GM12891 (cell line): ENCODE measurements around the gene ZNF581.

Source experiments
- DNase-seq: peaks from one replicate; pipeline ENCODE4 v3.0.0; 2011; ENCODE audit warnings: low spot score; ENCODE audit not compliant: insufficient read length
- FAIRE-seq: peaks from 2 replicates; lab custom pipeline; 2011; peaks lifted over from hg19 to GRCh38; lab: Jason Lieb, UNC
- PAX5 ChIP-seq: IDR thresholded peaks from 2 replicates; pipeline ENCODE4 v1.6.1; 2011; ENCODE audit warnings: low read length, moderate library complexity, mild to moderate bottlenecking; ENCODE audit not compliant: insufficient read depth, severe bottlenecking
- POLR2A ChIP-seq: IDR thresholded peaks from 2 replicates; pipeline ENCODE4 v1.6.1; 2011; ENCODE audit warnings: low read depth, low read length, control low read depth
- POLR2AphosphoS5 ChIP-seq: IDR thresholded peaks from 2 replicates; pipeline ENCODE4 v1.6.1; 2011; ENCODE audit warnings: low read depth, low read length, control low read depth
- POU2F2 ChIP-seq: IDR thresholded peaks from 2 replicates; pipeline ENCODE4 v1.6.1; 2011; ENCODE audit warnings: low read depth, mild to moderate bottlenecking, control low read depth, low read length, moderate library complexity
- SPI1 ChIP-seq: IDR thresholded peaks from 2 replicates; pipeline ENCODE4 v1.6.1; 2011; ENCODE audit warnings: low read depth, low read length, control low read depth
- TAF1 ChIP-seq: IDR thresholded peaks from 2 replicates; pipeline ENCODE4 v1.6.1; 2011; ENCODE audit warnings: low read depth, low read length, control low read depth

Gene ZNF581

DNA sequence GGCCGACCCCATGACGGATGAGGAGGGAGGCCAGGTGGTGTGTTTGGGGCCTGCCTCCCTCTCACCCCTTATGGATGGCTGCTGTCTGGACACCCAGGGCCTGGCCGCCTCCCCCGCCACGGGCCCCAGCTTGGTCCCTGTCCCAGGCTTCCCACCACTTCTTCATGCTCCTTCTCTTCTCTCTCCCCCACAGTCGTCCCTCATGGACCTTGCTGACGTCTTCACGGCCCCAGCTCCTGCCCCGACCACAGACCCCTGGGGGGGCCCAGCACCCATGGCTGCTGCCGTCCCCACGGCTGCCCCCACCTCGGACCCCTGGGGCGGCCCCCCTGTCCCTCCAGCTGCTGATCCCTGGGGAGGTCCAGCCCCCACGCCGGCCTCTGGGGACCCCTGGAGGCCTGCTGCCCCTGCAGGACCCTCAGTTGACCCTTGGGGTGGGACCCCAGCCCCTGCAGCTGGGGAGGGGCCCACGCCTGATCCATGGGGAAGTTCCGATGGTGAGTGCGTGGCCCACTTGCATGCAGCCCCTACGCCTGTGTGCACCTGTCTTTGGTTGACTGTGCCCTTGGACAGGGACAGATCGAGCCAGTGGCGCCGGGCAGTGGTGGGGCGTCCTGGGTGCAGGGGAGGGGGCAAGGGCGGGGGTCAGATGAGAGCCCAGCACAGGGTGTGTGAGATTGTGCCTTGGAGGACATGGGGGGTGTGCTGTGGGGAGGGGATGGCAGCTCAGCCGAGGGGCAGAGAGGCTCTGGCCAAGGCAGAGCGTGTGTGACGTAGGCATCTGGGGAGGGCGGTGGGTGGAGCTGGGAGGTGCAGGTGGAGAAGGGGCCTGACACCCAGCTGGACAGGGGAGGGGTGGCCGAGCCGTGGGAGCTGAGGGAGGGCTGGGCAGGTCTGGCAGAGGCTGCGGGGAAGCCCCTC, 48.4 kb downstream of the ZNF581 start:
- no peak for DNase-seq

DNA sequence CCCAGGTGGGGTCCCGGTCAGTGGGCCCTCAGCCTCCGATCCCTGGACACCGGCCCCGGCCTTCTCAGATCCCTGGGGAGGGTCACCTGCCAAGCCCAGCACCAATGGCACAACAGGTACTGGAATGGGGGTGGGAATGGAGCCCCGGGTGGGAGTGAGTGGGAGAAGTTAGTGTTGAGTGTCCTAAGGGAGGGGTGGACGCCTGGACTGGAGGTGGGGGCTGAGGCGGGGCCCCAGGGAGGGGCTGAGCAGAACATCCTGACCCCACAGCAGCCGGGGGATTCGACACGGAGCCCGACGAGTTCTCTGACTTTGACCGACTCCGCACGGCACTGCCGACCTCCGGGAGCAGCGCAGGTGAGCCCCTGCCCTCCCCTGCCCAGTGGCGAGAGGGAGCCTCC, 49.2 kb downstream of the ZNF581 start:
- no peak for FAIRE-seq
- TF ChIP-seq POLR2A (no peak), TAF1 (no peak), SPI1 (no peak), POLR2AphosphoS5 (no peak), PAX5 (no peak), POU2F2 (no peak)

More for the DNA sequence above, 48.4 kb downstream of the ZNF581 start:
- FAIRE-seq = no peak
- no peak for TF ChIP-seq SPI1
- no peak for TF ChIP-seq POLR2AphosphoS5
- no peak for TF ChIP-seq PAX5
- TF ChIP-seq TAF1 = no peak
- no peak for TF ChIP-seq POLR2A
- TF ChIP-seq POU2F2 = no peak

GRCh38 chr19:55693336-55693974, 50.0 kb downstream of the ZNF581 start:
- TF ChIP-seq SPI1 (no peak), PAX5 (no peak), TAF1 (no peak), POLR2A (no peak), POLR2AphosphoS5 (no peak), POU2F2 (no peak)
- no peak for DNase-seq
- FAIRE-seq = no peak

More for the DNA sequence above, 49.2 kb downstream of the ZNF581 start:
- no peak for DNase-seq

GRCh38 chr19:55694241-55694655, 50.8 kb downstream of the ZNF581 start:
- FAIRE-seq (no peak), DNase-seq (no peak)
- TF ChIP-seq POLR2A (no peak), TAF1 (no peak), POU2F2 (no peak), SPI1 (no peak), PAX5 (no peak), POLR2AphosphoS5 (no peak)

GRCh38 chr19:55694656-55695491, 51.4 kb downstream of the ZNF581 start:
- no peak for DNase-seq
- FAIRE-seq = no peak
- TF ChIP-seq TAF1 (no peak), POLR2AphosphoS5 (no peak), POLR2A (no peak), POU2F2 (no peak), PAX5 (no peak), SPI1 (no peak)
